Mesenteric fat pad (tissue), 1 donor: ENCODE data around the gene UPK3A. TPM values are rescaled to one million over a fixed set of nuclear protein-coding genes. Genes with fewer than 3 reads are reported as not detected.
"Not testable (repeated sequence)": the region's sequence is repeated elsewhere in the genome, so short reads cannot be mapped to it uniquely, and the experiment has no call there.

Experiments used
- DNase-seq: peaks from one replicate; pipeline ENCODE4 v3.0.0-alpha.2; 2020; ENCODE audit warnings: low spot score
- total RNA-seq: library from RNA; stranded (reverse); fragmentation: NEBNext Ultra II Directional; extraction: Animal tissue kit (Norgen Biotek cat#: 25700); gene quantifications from one replicate; pipeline ENCODE4 v1.2.1, GENCODE V29; 2021
- donor health status: DM: yes; HTN: yes; CAD: no.

The UPK3A gene
- total RNA-seq, 1 donor from 2014 or later, result not detected

DNA sequence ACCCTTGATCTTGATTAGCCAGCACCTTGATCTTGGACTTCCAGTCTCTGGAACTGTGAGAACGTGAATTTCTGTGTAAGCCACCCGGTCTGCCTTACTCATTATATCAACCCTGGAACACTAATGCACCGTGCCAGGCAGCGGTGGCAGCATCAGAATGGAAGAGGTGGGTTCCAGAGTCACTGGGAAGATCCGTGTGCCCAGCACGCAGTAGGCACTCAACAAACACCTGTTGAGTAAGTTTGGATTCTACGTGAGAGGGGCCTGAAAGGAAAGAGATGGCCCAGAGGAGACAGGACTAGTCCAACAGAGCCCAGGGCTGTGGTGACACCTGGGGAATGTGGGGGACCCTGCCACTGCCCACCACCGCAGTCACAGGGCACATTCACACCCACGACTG is 6.6 kb upstream of the UPK3A start:
- DNase-seq, result no peak

- no peak for DNase-seq
Measured at GRCh38 chr22:45280587-45280980, 4.2 kb upstream of the UPK3A start.

DNA sequence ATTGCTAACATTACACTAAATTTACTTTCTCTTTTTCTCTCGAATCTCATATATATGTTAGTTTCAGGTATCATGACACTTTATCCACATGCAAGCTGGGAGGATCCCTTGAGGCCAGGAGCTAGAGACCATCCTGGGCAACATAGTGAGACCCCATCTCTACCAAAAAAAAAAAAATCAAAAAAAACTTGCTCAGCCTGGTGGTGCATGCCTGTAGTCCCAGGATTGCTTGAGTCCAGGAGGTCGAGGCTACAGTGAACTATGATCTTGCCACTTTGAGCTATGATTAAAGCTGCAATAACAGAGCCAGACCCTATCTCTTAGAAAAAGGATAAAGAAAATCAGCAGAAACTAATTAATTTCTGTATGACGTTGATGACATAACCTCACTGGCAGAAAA is 3.7 kb upstream of the UPK3A start:
- no peak for DNase-seq

DNA sequence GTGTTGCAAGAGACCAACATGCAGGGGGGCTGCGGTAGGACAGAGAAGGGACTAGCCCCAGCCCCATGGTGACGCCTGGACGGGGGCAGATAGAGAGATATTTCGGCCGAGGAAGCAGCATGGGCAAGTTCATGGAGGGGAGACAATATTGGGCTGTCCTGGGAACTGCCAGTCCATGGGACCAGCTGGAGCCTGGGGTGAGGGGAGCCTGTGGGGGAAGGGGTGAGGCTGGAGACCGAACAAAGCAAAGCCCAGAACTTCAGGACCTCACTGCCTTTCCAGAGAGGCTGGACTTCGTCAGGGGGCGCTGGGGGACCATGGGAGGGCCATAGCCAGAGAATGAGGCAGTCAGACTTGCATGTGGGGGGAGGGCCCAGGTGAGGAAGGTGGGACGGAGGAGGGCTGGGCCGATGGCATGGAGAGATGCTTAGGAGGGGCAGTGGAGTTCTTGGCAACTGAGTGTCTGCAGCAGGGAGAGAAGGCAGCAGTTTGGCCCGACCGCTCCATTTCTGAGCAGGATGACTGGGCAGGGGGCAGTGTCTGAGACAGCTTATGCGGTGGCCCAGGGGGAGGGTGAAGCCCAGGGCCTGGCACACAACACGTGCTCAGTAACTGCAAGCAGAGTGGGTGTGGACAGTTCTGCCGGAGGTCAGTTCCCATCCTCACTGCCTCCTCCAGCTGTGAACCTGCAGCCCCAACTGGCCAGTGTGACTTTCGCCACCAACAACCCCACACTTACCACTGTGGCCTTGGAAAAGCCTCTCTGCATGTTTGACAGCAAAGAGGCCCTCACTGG is 712 bp downstream of the UPK3A start:
- no peak for DNase-seq

GRCh38 chr22:45286854-45287551 is 2.3 kb downstream of the UPK3A start:
- no peak for DNase-seq

- no peak for DNase-seq
Measured at GRCh38 chr22:45290410-45290936, 5.7 kb downstream of the UPK3A start.

GRCh38 chr22:45291061-45291930 is 6.5 kb downstream of the UPK3A start:
- no peak for DNase-seq

DNA sequence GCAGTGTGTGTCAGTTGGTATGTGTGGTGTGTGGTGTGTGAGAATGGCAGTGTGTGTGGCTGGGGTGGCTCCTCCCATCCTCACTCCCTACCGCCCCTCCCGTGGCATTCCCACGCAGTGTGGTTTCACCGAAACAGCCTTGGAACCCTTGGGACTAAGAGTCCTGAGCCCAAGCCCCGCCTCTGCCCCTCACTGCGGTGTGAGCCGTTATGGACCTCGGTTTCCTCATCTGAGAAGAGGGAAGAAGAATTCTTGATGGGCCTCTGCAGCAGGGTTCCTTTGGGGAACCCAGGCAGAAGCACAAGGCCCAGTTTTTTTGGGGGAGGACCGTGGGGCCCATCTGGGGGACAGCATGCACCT is 7.2 kb downstream of the UPK3A start:
- no peak for DNase-seq

GRCh38 chr22:45292731-45293442 is 8.1 kb downstream of the UPK3A start:
- DNase-seq, result no peak

DNA sequence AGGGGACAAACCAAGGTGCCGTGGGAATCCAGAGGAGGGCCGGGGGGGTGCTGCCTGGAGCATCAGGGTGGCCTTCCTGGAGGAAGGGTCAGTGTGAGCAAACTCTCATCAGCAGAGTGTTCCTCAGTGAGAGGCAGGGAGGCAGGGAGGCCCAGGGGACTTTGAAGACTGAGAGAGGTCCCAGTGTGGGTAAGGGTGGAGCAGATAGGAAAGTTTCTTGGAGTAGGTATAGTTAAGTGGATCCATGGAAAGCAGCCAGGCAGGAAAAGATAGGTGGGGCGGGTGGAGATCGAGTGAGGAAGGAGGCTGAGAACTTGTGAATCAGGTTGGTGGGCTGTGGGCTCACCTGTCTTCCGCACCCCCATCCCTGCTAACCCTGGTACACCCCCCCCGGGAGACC is 9.3 kb downstream of the UPK3A start:
- DNase-seq, result no peak

GRCh38 chr22:45295004-45295403 is 10.3 kb downstream of the UPK3A start:
- DNase-seq, result not testable (repeated sequence)

GRCh38 chr22:45295492-45295891 is 10.7 kb downstream of the UPK3A start:
- DNase-seq, result no peak

DNA sequence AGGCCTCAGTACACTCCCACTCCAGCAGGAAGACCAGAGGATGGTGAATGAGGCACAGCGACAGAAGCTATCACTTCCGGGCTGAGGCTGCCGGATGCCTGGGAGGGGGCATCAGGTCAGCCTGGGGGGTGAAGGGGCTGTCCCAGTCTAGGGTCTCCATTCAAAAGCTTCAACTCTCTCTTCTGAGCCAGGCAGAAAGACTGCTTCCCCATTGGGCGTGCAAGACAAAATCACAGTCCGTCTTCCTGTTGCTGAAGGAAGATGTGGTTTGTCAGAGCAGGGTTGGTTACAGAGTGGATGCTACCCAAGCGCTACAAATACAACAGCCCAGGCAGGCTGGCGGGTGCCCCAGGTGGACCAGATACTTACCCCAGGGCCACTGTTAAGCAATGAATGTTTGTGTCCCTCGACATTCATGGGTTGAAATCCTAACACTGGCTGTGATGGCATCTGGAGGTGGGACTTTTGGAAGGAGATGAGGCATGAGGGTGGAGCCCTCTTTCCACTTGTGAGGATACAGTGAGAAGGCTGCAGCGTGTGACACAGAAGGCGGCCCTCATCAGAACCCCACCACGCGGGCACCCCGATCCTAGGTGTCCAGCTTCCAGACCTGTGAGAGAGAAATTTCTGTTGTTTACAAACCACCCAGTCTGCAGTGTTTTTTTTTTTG is 12.0 kb downstream of the UPK3A start:
- no peak for DNase-seq

DNA sequence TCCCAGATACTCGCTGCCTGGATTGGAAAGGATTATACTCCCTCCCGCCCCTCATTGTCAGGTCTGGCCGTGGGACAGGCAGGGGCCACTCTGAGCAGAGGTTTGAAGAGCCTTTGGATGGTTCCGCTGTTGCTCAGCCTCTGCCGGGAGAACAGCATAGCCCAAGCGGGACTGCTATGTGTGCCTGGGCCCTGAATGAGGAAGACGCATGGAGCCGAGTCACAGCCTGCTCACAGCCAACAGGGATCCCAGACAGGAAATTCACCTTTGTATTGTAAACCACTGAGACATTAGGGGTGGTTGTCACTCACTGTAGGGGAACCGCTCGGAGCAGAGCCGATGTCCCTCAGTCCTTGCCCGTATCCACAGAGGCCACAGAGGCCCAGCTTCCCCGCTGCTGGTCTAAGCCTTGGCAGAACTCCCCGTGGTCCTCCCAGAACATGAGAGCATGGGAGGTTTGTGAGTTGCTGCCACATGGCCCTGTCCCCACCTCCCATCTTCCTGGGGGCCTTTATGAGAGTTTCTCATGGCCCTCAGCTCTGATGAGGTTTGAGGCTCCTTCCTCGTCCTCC is 14.3 kb downstream of the UPK3A start:
- no peak for DNase-seq

GRCh38 chr22:45302751-45303150 is 18.0 kb downstream of the UPK3A start:
- no peak for DNase-seq

DNA sequence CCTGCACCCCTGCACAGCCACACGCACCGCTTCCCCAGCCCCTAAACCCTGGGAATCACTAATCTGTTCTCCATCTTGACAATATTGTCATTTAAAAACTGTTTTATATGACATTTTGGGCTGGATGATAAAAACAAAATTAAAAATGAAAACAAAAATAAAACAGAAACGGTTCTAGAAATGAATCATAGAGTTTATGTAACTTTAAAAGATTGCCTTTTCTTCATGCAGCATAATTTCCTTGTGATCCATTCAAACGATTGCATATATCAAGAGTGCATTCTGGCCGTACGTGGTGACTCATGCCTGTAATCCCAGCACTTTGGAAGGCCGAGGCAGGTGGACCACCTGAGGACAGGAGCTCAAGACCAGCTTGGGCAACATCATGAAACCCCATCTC is 18.4 kb downstream of the UPK3A start:
- no peak for DNase-seq

DNA sequence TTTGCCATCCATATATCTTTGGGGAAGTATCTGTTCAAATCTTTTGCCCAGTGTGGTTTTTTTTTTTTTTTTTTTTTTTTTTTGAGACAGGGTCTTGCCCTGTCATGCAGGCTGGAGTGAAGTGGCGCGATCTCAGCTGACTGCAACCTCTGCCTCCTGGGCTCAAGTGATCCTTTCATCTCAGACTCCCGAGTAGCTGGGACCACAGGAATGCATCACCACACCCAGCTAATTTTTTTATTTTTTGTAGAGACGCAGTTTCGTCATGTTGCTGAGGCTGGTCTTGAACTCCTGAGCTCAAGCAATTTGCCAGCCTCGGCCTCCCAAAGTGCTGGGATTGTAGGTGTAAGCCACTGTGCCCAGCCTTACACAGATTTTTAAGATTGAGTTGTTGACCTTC is 20.2 kb downstream of the UPK3A start:
- no peak for DNase-seq

DNA sequence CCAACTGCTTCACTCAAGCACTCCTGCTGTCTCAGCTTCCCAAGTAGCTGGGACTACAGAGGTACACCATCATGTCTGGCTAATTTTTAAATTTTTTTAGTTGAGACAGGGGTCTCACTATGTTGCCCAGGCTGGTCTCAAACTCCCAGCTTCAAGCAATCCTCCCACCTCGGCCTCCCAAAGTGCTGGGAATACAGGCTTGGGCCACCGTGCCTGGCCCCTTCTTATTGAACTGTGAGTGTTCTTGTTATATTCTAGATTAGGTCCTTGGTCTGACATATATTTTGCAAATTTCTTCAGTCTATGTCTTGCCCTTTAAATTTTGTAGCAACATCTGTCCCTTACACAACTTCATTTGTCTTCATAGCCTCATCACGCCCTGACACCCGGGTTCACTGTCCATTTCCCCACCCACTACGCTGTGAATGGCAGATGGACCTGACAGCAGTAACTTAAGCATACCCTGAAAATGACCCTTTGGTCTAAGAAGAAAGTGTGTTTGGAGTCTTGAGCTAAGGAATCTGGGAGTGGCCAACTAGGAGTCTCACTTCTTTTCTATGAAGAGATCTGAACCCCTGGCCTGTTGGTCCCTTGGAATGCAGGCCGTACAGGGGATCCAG is 20.8 kb downstream of the UPK3A start:
- DNase-seq, result no peak

- DNase-seq, result no peak
Measured at GRCh38 chr22:45306139-45306538, 21.4 kb downstream of the UPK3A start.
